MM.1S (cell line): ENCODE data around the gene OR52I2.

Experiments
- DNase-seq: peaks from one replicate; pipeline ENCODE4 v3.0.0-alpha.2; 2015
- H2AFZ ChIP-seq: fragments of 300-600 bp; sonication (generic); 2 replicates; pipeline ENCODE4 v1.6.0; 2016; ENCODE audit warnings: antibody characterized with exemption, low read length
- H3F3A ChIP-seq: fragments of 300-600 bp; sonication (generic); 2 replicates; pipeline ENCODE4 v1.6.1; 2016; ENCODE audit warnings: mild to moderate bottlenecking, antibody characterized with exemption, low read length, moderate library complexity, mixed read lengths; ENCODE audit not compliant: insufficient read depth
- H3K27ac ChIP-seq: fragments of 300-600 bp; sonication (generic); 2 replicates; pipeline ENCODE4 v1.5.1; 2016; ENCODE audit warnings: mild to moderate bottlenecking, low read length
- H3K27me3 ChIP-seq: fragments of 300-600 bp; sonication (generic); replicated peaks from 2 replicates; pipeline ENCODE4 v1.6.0; 2016; ENCODE audit warnings: low read length; ENCODE audit not compliant: insufficient read depth
- H3K36me3 ChIP-seq: fragments of 300-600 bp; sonication (generic); replicated peaks from 2 replicates; pipeline ENCODE4 v1.6.1; 2016; ENCODE audit warnings: mild to moderate bottlenecking, low read length, mixed read lengths; ENCODE audit not compliant: insufficient read depth
- H3K4me1 ChIP-seq: fragments of 300-600 bp; sonication (generic); 2 replicates; pipeline ENCODE4 v1.6.1; 2016; ENCODE audit warnings: low read length, mixed read lengths
- H3K4me2 ChIP-seq: fragments of 300-600 bp; sonication (generic); 2 replicates; pipeline ENCODE4 v1.6.0; 2016; ENCODE audit warnings: low read depth, low read length
- H3K4me3 ChIP-seq: fragments of 300-600 bp; sonication (generic); 2 replicates; pipeline ENCODE4 v1.5.1; 2016; ENCODE audit warnings: low read length, mixed read lengths
- H3K79me2 ChIP-seq: fragments of 300-600 bp; sonication (generic); 2 replicates; pipeline ENCODE4 v1.6.1; 2016; ENCODE audit warnings: mixed run types, low read length, mixed read lengths
- H3K9ac ChIP-seq: fragments of 300-600 bp; sonication (generic); 2 replicates; pipeline ENCODE4 v1.6.1; 2016; ENCODE audit warnings: low read length, mixed read lengths
- H3K9me2 ChIP-seq: fragments of 300-600 bp; sonication (generic); replicated peaks from 2 replicates; pipeline ENCODE4 v1.6.1; 2016; ENCODE audit warnings: mild to moderate bottlenecking, low read length, mixed read lengths; ENCODE audit not compliant: insufficient read depth
- H3K9me3 ChIP-seq: fragments of 300-600 bp; sonication (generic); replicated peaks from 2 replicates; pipeline ENCODE4 v1.6.1; 2016; ENCODE audit warnings: mild to moderate bottlenecking, low read length, mixed read lengths; ENCODE audit not compliant: insufficient read depth
- H4K20me1 ChIP-seq: fragments of 300-600 bp; sonication (generic); 2 replicates; pipeline ENCODE4 v1.6.1; 2016; ENCODE audit warnings: mild to moderate bottlenecking, low read length, moderate library complexity, mixed read lengths; ENCODE audit not compliant: insufficient read depth
- CTCF ChIP-seq: fragments of 300-600 bp; sonication (generic); IDR thresholded peaks from 2 replicates; pipeline ENCODE4 v1.5.1; 2016; ENCODE audit warnings: antibody characterized with exemption, low read length, mixed read lengths
- EZH2 ChIP-seq: fragments of 300-600 bp; sonication (generic); optimal IDR thresholded peaks from 2 replicates; pipeline ENCODE3; 2017; ENCODE audit warnings: low read depth, mild to moderate bottlenecking, antibody characterized with exemption, low read length, mixed read lengths
- EZH2phosphoT487 ChIP-seq: fragments of 300-600 bp; sonication (generic); IDR thresholded peaks from 2 replicates; pipeline ENCODE4 v1.6.1; 2018; ENCODE audit warnings: antibody characterized with exemption, low read length

The OR52I2 gene

GRCh38 chr11:4577761-4578160, 3.8 kb upstream of the OR52I2 start:
- H3K36me3 ChIP-seq = no peaks in the 10 kb centered on the region
- no peaks in the 10 kb centered on the region for H3K27me3 ChIP-seq
- no peaks in the 10 kb centered on the region for H4K20me1 ChIP-seq
- no peaks in the 10 kb centered on the region for H3K4me1 ChIP-seq
- no peak for DNase-seq
- no peak overlapping the region for H3K4me3 ChIP-seq
- TF ChIP-seq CTCF (no peak), EZH2phosphoT487 (no peak), EZH2 (no peak)
- H3K79me2 ChIP-seq = no peaks in the 10 kb centered on the region
- no peaks in the 10 kb centered on the region for H3K9me2 ChIP-seq
- no peaks in the 10 kb centered on the region for H3F3A ChIP-seq
- no peak overlapping the region for H2AFZ ChIP-seq
- H3K27ac ChIP-seq = no peak overlapping the region
- no peaks in the 10 kb centered on the region for H3K9me3 ChIP-seq
- no peak overlapping the region for H3K9ac ChIP-seq
- H3K4me2 ChIP-seq = no peak overlapping the region

- H3K36me3 ChIP-seq = no peaks in the 10 kb centered on the region
- no peak overlapping the region for H3K9ac ChIP-seq
- TF ChIP-seq EZH2 (no peak), CTCF (no peak), EZH2phosphoT487 (no peak)
- H3K4me1 ChIP-seq = no peaks in the 10 kb centered on the region
- H4K20me1 ChIP-seq = no peaks in the 10 kb centered on the region
- H2AFZ ChIP-seq = no peak overlapping the region
- no peak overlapping the region for H3K4me2 ChIP-seq
- no peak for DNase-seq
- no peaks in the 10 kb centered on the region for H3K9me3 ChIP-seq
- no peaks in the 10 kb centered on the region for H3K27me3 ChIP-seq
- H3K4me3 ChIP-seq = no peak overlapping the region
- no peaks in the 10 kb centered on the region for H3F3A ChIP-seq
- no peaks in the 10 kb centered on the region for H3K79me2 ChIP-seq
- H3K9me2 ChIP-seq = no peaks in the 10 kb centered on the region
- no peak overlapping the region for H3K27ac ChIP-seq
Observed at GRCh38 chr11:4578624-4579023, 2.9 kb upstream of the OR52I2 start.

- no peak overlapping the region for H3K27ac ChIP-seq
- DNase-seq = no peak
- H3K4me3 ChIP-seq = no peak overlapping the region
- H3K36me3 ChIP-seq = no peaks in the 10 kb centered on the region
- no peak overlapping the region for H2AFZ ChIP-seq
- no peaks in the 10 kb centered on the region for H3K9me3 ChIP-seq
- no peaks in the 10 kb centered on the region for H3K9me2 ChIP-seq
- no peaks in the 10 kb centered on the region for H3K79me2 ChIP-seq
- H4K20me1 ChIP-seq = no peaks in the 10 kb centered on the region
- no peak overlapping the region for H3K4me2 ChIP-seq
- no peaks in the 10 kb centered on the region for H3K4me1 ChIP-seq
- H3K27me3 ChIP-seq = no peaks in the 10 kb centered on the region
- no peak for TF ChIP-seq CTCF
- TF ChIP-seq EZH2phosphoT487 = no peak
- no peak for TF ChIP-seq EZH2
- H3K9ac ChIP-seq = no peak overlapping the region
- H3F3A ChIP-seq = no peaks in the 10 kb centered on the region
Observed at GRCh38 chr11:4580124-4580523, 1.4 kb upstream of the OR52I2 start.

GRCh38 chr11:4589017-4589416, 7.5 kb downstream of the OR52I2 start:
- no peaks in the 10 kb centered on the region for H3F3A ChIP-seq
- H3K27me3 ChIP-seq = no peaks in the 10 kb centered on the region
- DNase-seq = no peak
- no peaks in the 10 kb centered on the region for H3K9me3 ChIP-seq
- H4K20me1 ChIP-seq = no peaks in the 10 kb centered on the region
- no peak overlapping the region for H3K4me3 ChIP-seq
- no peak for TF ChIP-seq CTCF
- no peak for TF ChIP-seq EZH2
- TF ChIP-seq EZH2phosphoT487 = no peak
- no peaks in the 10 kb centered on the region for H3K4me1 ChIP-seq
- no peaks in the 10 kb centered on the region for H3K79me2 ChIP-seq
- H3K4me2 ChIP-seq = no peak overlapping the region
- no peak overlapping the region for H3K27ac ChIP-seq
- no peak overlapping the region for H3K9ac ChIP-seq
- no peak overlapping the region for H2AFZ ChIP-seq
- H3K9me2 ChIP-seq = no peaks in the 10 kb centered on the region
- no peaks in the 10 kb centered on the region for H3K36me3 ChIP-seq
